HG03460 (cell line): ENCODE data around the gene INO80.
A peak's percentile ranks its signal among the peaks of the same experiment; 100 is the strongest.
"Not testable (repeated sequence)": the region's sequence is repeated elsewhere in the genome, so short reads cannot be mapped to it uniquely, and the experiment has no call there.

Experiments used
- ATAC-seq: cut with Tn5 transposase; IDR thresholded peaks from one replicate; pipeline ENCODE4 v1.9.1; 2021; ENCODE audit not compliant: unreplicated experiment

The INO80 gene

GRCh38 chr15:41115652-41116115 lies 396 bp downstream of the INO80 start:
- ATAC-seq = peak; percentile 55

GRCh38 chr15:41115161-41115651 lies 874 bp downstream of the INO80 start:
- ATAC-seq = peak; percentile 5

GRCh38 chr15:41106947-41107346 lies 9.1 kb downstream of the INO80 start:
- no peak for ATAC-seq

GRCh38 chr15:41105348-41106334 lies 10.4 kb downstream of the INO80 start:
- no peak for ATAC-seq

- no peak for ATAC-seq
These were observed 11.8 kb downstream of the INO80 start for GRCh38 chr15:41104234-41104633.

- ATAC-seq = no peak
These were observed 13.2 kb downstream of the INO80 start for GRCh38 chr15:41102854-41103253.

GRCh38 chr15:41096178-41096577 lies 19.9 kb downstream of the INO80 start:
- ATAC-seq = no peak

GRCh38 chr15:41085029-41085428 lies 31.1 kb downstream of the INO80 start:
- ATAC-seq = no peak

- no peak for ATAC-seq
These were observed 35.9 kb downstream of the INO80 start for GRCh38 chr15:41080144-41080543.

GRCh38 chr15:41079717-41080116 lies 36.4 kb downstream of the INO80 start:
- no peak for ATAC-seq

- ATAC-seq = not testable (repeated sequence)
These were observed 37.2 kb downstream of the INO80 start for GRCh38 chr15:41078879-41079278.

- no peak for ATAC-seq
These were observed 38.0 kb downstream of the INO80 start for GRCh38 chr15:41078125-41078524.

GRCh38 chr15:41073028-41073427 lies 43.1 kb downstream of the INO80 start:
- ATAC-seq = no peak

GRCh38 chr15:41072013-41072412 lies 44.1 kb downstream of the INO80 start:
- ATAC-seq = no peak

GRCh38 chr15:41066516-41066915 lies 49.6 kb downstream of the INO80 start:
- no peak for ATAC-seq

GRCh38 chr15:41061667-41062066 lies 54.4 kb downstream of the INO80 start:
- no peak for ATAC-seq

- no peak for ATAC-seq
These were observed 55.6 kb downstream of the INO80 start for GRCh38 chr15:41060505-41060904.

- no peak for ATAC-seq
These were observed 59.3 kb downstream of the INO80 start for GRCh38 chr15:41056810-41057209.

- no peak for ATAC-seq
These were observed 60.4 kb downstream of the INO80 start for GRCh38 chr15:41055706-41056105.

GRCh38 chr15:41051139-41051538 lies 64.9 kb downstream of the INO80 start:
- no peak for ATAC-seq

- no peak for ATAC-seq
These were observed 67.2 kb downstream of the INO80 start for GRCh38 chr15:41048852-41049251.

- no peak for ATAC-seq
These were observed 67.7 kb downstream of the INO80 start for GRCh38 chr15:41048397-41048796.
